ENCODE data around the gene C14orf119. TPM values are rescaled to one million over a fixed set of nuclear protein-coding genes. Genes with fewer than 3 reads are reported as not detected.

C14orf119 gene
- 10 to 100 TPM; 18.0 to 18.4 TPM for total RNA-seq

- Histone ChIP-seq H3K27ac (peak within 1 kb of the TSS; percentile 92 to 94), H3K27me3 (replicated peaks; ENCODE audit: insufficient read depth) (no peaks in the 10 kb centered on the region), H3K9me3 (no peaks in the 10 kb centered on the region), H3K4me1 (ENCODE audit: control insufficient read depth in 1 of 2, low read depth in 2 of 2) (peaks cover 19 to 33% of the 10 kb centered on the region in 2 donors), H3K36me3 (peaks cover 33% of the 10 kb centered on the region), H3K4me3 (peak within 1 kb of the TSS; percentile 78)
- TF ChIP-seq CTCF (IDR thresholded peaks at IDR 0.05) = no peak
- DNase-seq (ENCODE audit: low spot score) (peak; percentile 100), ATAC-seq (ENCODE audit: insufficient number of reproducible peaks, low FRiP score, low read depth) (peak; percentile 100)
Observed at GRCh38 chr14:23095196-23096108, at the start of gene C14orf119. C14orf119 (plus strand) TSS chr14:23095505; CDS start chr14:23097659, 2,154 bp downstream.

- no peak overlapping the region for H3K4me3 ChIP-seq
- ATAC-seq (ENCODE audit: insufficient number of reproducible peaks, low FRiP score, low read depth) = no peak
- no peak for TF ChIP-seq CTCF (IDR thresholded peaks at IDR 0.05)
- H3K27me3 ChIP-seq (replicated peaks; ENCODE audit: insufficient read depth) = no peaks in the 10 kb centered on the region
- no peaks in the 10 kb centered on the region for H3K9me3 ChIP-seq
- H3K4me1 ChIP-seq (ENCODE audit: control insufficient read depth in 1 of 2, low read depth in 2 of 2) = no peaks in the 10 kb centered on the region
- no peak overlapping the region for H3K27ac ChIP-seq
- no peak for DNase-seq (ENCODE audit: low spot score)
- no peaks in the 10 kb centered on the region for H3K36me3 ChIP-seq
Observed at GRCh38 chr14:23047034-23047634, 48.2 kb upstream of the C14orf119 start.

DNA sequence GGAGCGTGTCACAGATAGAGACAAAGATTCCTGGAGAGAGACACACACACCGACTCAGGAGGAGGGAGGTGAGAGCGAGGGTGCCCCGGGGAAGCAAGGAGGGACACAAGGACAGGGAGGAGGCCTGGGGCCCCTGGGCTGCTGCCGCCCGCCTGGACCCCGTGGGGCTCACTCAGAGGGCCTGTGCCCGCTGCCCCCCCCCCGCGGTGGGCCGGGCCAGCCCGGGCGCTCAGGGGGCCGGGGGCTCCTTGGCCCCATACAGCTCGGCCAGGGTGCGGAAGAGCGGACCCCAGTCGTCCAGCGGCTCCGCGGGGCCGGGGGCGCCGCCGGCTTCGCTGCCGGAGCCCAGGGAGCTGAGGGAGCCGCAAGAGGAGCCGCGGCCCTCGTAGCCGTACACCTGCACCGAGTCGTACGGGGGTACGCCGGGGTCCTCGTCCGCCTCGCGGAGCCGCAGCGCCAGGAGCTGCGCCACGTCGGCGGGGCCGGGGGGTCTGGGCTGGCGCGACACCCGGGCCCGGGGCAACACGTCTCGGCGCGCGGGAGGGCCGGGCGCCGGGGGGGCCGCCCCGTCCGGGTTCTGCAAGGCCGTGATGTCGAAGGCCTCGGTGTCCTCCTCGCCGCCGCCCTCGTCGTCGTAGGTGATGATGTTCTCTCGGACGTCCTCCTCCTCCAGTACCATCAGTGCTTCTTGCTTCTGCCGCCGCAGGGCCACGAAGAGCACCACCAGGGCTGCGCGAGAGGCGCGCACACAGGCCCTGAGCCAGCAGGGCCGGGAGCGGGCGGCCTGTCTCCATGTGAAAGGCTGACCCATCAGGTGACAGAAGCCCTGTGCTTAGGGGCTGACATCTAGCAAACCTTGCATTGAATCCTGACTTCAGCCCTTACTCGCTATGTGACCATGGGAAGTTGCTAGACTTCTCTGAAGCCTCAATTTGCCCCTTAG is 47.3 kb upstream of the C14orf119 start:
- Histone ChIP-seq H3K27ac (no peak overlapping the region), H3K4me1 (ENCODE audit: control insufficient read depth in 1 of 2, low read depth in 2 of 2) (no peaks in the 10 kb centered on the region), H3K9me3 (no peaks in the 10 kb centered on the region), H3K36me3 (no peaks in the 10 kb centered on the region), H3K27me3 (replicated peaks; ENCODE audit: insufficient read depth) (no peaks in the 10 kb centered on the region), H3K4me3 (no peak overlapping the region)
- ATAC-seq (ENCODE audit: insufficient number of reproducible peaks, low FRiP score, low read depth) (no peak), DNase-seq (ENCODE audit: low spot score) (no peak)
- TF ChIP-seq CTCF (IDR thresholded peaks at IDR 0.05) = no peak

GRCh38 chr14:23049011-23049410 is 46.3 kb upstream of the C14orf119 start:
- H3K4me3 ChIP-seq = no peak overlapping the region
- H3K27me3 ChIP-seq (replicated peaks; ENCODE audit: insufficient read depth) = no peaks in the 10 kb centered on the region
- ATAC-seq (ENCODE audit: insufficient number of reproducible peaks, low FRiP score, low read depth) (no peak), DNase-seq (ENCODE audit: low spot score) (no peak)
- H3K4me1 ChIP-seq (ENCODE audit: control insufficient read depth in 1 of 2, low read depth in 2 of 2) = no peaks in the 10 kb centered on the region
- H3K27ac ChIP-seq = no peak overlapping the region
- H3K36me3 ChIP-seq = no peaks in the 10 kb centered on the region
- no peak for TF ChIP-seq CTCF (IDR thresholded peaks at IDR 0.05)
- H3K9me3 ChIP-seq = no peaks in the 10 kb centered on the region
